ENCODE data around the gene MAGEB16. TPM values are rescaled to one million over a fixed set of nuclear protein-coding genes. Genes with fewer than 3 reads are reported as not detected.

The MAGEB16 gene
- total RNA-seq, 1 experiment from 2014 or later: not detected

DNA sequence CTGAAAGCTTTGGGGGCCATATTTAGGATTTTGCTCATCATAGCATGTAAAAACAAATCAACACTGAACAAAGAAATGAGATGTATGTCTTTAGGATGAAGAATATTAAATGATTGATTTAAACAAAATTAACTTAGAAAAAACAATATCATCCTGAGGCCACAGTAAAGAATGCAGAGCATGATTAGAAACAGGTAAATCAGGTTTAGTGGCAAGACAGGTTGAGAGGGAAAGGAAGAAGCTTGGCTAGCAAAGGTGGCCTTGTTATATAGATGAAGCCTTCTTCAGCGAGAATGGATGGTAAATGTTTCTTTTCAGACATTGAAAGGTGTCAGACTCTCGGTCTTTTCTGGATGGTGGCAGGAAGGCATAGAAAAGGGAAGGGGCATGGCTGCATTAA lies 11.9 kb upstream of the MAGEB16 start:
- no peaks in the 10 kb centered on the region; a peak in 2 of 7 replicates for H3K36me3 Mint-ChIP-seq (ENCODE audit: insufficient read depth in 1 of 3, low read depth in 3 of 3)
- TF ChIP-seq, protein P1, sequence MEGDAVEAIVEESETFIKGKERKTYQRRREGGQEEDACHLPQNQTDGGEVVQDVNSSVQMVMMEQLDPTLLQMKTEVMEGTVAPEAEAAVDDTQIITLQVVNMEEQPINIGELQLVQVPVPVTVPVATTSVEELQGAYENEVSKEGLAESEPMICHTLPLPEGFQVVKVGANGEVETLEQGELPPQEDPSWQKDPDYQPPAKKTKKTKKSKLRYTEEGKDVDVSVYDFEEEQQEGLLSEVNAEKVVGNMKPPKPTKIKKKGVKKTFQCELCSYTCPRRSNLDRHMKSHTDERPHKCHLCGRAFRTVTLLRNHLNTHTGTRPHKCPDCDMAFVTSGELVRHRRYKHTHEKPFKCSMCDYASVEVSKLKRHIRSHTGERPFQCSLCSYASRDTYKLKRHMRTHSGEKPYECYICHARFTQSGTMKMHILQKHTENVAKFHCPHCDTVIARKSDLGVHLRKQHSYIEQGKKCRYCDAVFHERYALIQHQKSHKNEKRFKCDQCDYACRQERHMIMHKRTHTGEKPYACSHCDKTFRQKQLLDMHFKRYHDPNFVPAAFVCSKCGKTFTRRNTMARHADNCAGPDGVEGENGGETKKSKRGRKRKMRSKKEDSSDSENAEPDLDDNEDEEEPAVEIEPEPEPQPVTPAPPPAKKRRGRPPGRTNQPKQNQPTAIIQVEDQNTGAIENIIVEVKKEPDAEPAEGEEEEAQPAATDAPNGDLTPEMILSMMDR (conservative IDR thresholded peaks at IDR 0.05): no peak
- no peaks in the 10 kb centered on the region for H3K79me2 ChIP-seq (ENCODE audit: insufficient read depth, low read length)

More for the DNA sequence above, 11.9 kb upstream of the MAGEB16 start:
- H3K27ac Mint-ChIP-seq: no peak overlapping the region
- Histone ChIP-seq H3K27ac (ENCODE audit: insufficient read length, low read depth, low read length) (no peak overlapping the region), H3K9me3 (ENCODE audit: control insufficient read depth, low read depth, low read length) (no peaks in the 10 kb centered on the region), H3K18ac (ENCODE audit: insufficient read length, low read depth, low read length) (no peak overlapping the region), H2BK15ac (ENCODE audit: low read depth, low read length) (no peak overlapping the region), H2BK20ac (ENCODE audit: low read depth, low read length, poor library complexity, severe bottlenecking) (no peak overlapping the region), H4K8ac (replicated peaks; ENCODE audit: insufficient read length, low read depth, low read length) (no peak overlapping the region), H2AFZ (ENCODE audit: low read length) (no peak overlapping the region), H4K20me1 (ENCODE audit: control insufficient read depth, insufficient read depth, insufficient read length) (no peaks in the 10 kb centered on the region), H3K79me1 (ENCODE audit: insufficient read depth, low read depth, low read length, poor library complexity, severe bottlenecking) (no peaks in the 10 kb centered on the region), H3K14ac (ENCODE audit: insufficient read depth, low read length) (no peak overlapping the region), H3K27me3 (ENCODE audit: insufficient read depth, low read length) (no peaks in the 10 kb centered on the region), H2BK5ac (ENCODE audit: insufficient read length, low read length) (no peak overlapping the region), H4K5ac (ENCODE audit: insufficient read length, low read depth, low read length) (no peak overlapping the region), H3T11ph (ENCODE audit: low read length) (no peak overlapping the region), H3K23me2 (ENCODE audit: insufficient read length, low read depth, low read length, poor library complexity, severe bottlenecking) (no peaks in the 10 kb centered on the region), H4K91ac (ENCODE audit: insufficient read length, low read depth, low read length) (no peak overlapping the region), H3K9ac (ENCODE audit: extremely low read depth, insufficient read length, low read length) (no peak overlapping the region), H2BK120ac (ENCODE audit: low read depth, low read length, poor library complexity, severe bottlenecking) (no peak overlapping the region), H2AK5ac (ENCODE audit: insufficient read length, low read length) (no peak overlapping the region), H3K23ac (ENCODE audit: insufficient read length, low read depth, low read length) (no peak overlapping the region), H3K4ac (ENCODE audit: low read depth, low read length) (no peak overlapping the region), H3K4me1 (ENCODE audit: insufficient read depth, low read length) (peaks cover 3% of the 10 kb centered on the region; the same call in 1 of the 2 replicates), H3K56ac (ENCODE audit: insufficient read length, low read depth, low read length) (no peak overlapping the region), H3K4me2 (ENCODE audit: insufficient read depth, insufficient read length, low read length) (no peak overlapping the region), H2BK12ac (ENCODE audit: insufficient read length, low read depth, low read length) (no peak overlapping the region)
- no peaks in the 10 kb centered on the region for H3K27me3 Mint-ChIP-seq (ENCODE audit: low read depth)
- H3K4me3 Mint-ChIP-seq: no peak overlapping the region
- WGBS (ENCODE audit: extremely low coverage, insufficient read length, low lambda C conversion rate): no CpG with 5 or more reads among the region's 2 CpGs
- peaks cover 0 to 9% of the 10 kb centered on the region in 2 experiments; a peak in 2 of 4 replicates for H3K4me1 Mint-ChIP-seq
- H3K9me3 Mint-ChIP-seq: peaks cover 50 to 58% of the 10 kb centered on the region in 2 experiments
- no peak for DNase-seq
